Esophagus muscularis mucosa (tissue), 4 donors: ENCODE data around the gene NAXE. TPM values are rescaled to one million over a fixed set of nuclear protein-coding genes. Genes with fewer than 3 reads are reported as not detected.
"Not testable (repeated sequence)": the region's sequence is repeated elsewhere in the genome, so short reads cannot be mapped to it uniquely, and the experiment has no call there.

Source experiments
- DNase-seq: peaks from one replicate; pipeline ENCODE4 v3.0.0-alpha.2; 2017; ENCODE audit errors: extremely low spot score
- H3K27ac ChIP-seq, 4 donors: fragments of 200-600 bp; sonication (generic); replicated peaks in 1 of 4; 1 replicate in 3 of 4; 2 replicates in 1 of 4; pipeline ENCODE4 v1.5.1; 2016 to 2019; ENCODE audit warnings: mild to moderate bottlenecking in 1 of 4
- H3K27me3 ChIP-seq, 4 donors: fragments of 200-600 bp; sonication (generic); one replicate each; pipeline versions ENCODE4 v1.5.1 to v1.6.0; 2016 to 2019
- H3K36me3 ChIP-seq, 4 donors: fragments of 200-600 bp; sonication (generic); one replicate each; pipeline ENCODE4 v1.5.1; 2016 to 2019
- H3K4me1 ChIP-seq, 4 donors: fragments of 200-600 bp; sonication (generic); one replicate each; pipeline ENCODE4 v1.5.1; 2016 to 2019
- H3K4me3 ChIP-seq, 4 donors: fragments of 200-600 bp; sonication (generic); 1 replicate in 2 of 4; 2 replicates in 2 of 4; pipeline ENCODE4 v1.5.1; 2016 to 2019; ENCODE audit warnings: mild to moderate bottlenecking in 4 of 4, moderate library complexity in 1 of 4
- H3K9me3 ChIP-seq, 4 donors: fragments of 200-600 bp; sonication (generic); 1 replicate in 3 of 4; 2 replicates in 1 of 4; pipeline ENCODE4 v1.5.1; 2016 to 2019
- CTCF ChIP-seq, 3 experiments: fragments of 200-600 bp in 2 of 3; fragments of 450-650 bp in 1 of 3; sonication (generic) in 2 of 3; IDR thresholded peaks; one replicate each; pipeline ENCODE4 v1.5.1; 2017 to 2019; ENCODE audit warnings: antibody characterized with exemption in 3 of 3, mild to moderate bottlenecking in 2 of 3, moderate library complexity in 1 of 3
- EP300 ChIP-seq: sonication (generic); formaldehyde crosslinking; IDR thresholded peaks from one replicate; pipeline ENCODE4 v1.6.1; 2017; ENCODE audit warnings: antibody characterized with exemption
- POLR2A ChIP-seq: fragments of 450-650 bp; IDR thresholded peaks from one replicate; pipeline ENCODE4 v1.6.1; 2017; ENCODE audit warnings: antibody characterized with exemption, moderate library complexity, mild to moderate bottlenecking, low read depth
- POLR2AphosphoS5 ChIP-seq, 2 donors: sonication (generic); formaldehyde crosslinking; IDR thresholded peaks; one replicate each; pipeline ENCODE4 v1.6.1; 2017; ENCODE audit warnings: antibody characterized with exemption in 2 of 2
- WGBS: methylation state at CpG from one replicate; pipeline ENCODE4 v1.1.5; 2018; 5-methylcytosine and 5-hydroxymethylcytosine counted together
- intact Hi-C: fragments of 100-400 bp; cut with DNase I; formaldehyde crosslinking; loops from one replicate; pipeline ENCODE4 v1.15.1; 2023
- total RNA-seq, 4 donors: library from RNA; depleted of rRNA; stranded (reverse); fragments of >200 nt; gene quantifications; one replicate each; pipeline versions ENCODE4 v1.1.0 to v1.2.1, GENCODE V29; 2016

Gene NAXE
- total RNA-seq, 4 donors from 2014 or later = 73.5 to 98.0 (median 85.2) TPM

GRCh38 chr1:156602557-156602993, 11.0 kb downstream of the NAXE start:
- TF ChIP-seq POLR2AphosphoS5 (IDR thresholded peaks at IDR 0.05) = no peak
- no peak for TF ChIP-seq CTCF (IDR thresholded peaks at IDR 0.05)
- TF ChIP-seq EP300 = no peak
- no peak for TF ChIP-seq POLR2A
- Histone ChIP-seq H3K27ac (no peak overlapping the region), H3K36me3 (peaks cover 12 to 15% (median 13%) of the 10 kb centered on the region in 4 donors), H3K4me3 (no peak overlapping the region), H3K27me3 (no peaks in the 10 kb centered on the region), H3K4me1 (peaks cover 10 to 29% (median 24%) of the 10 kb centered on the region in 4 donors), H3K9me3 (no peaks in the 10 kb centered on the region)
- DNase-seq = no peak
- intact Hi-C loops = no loop called here
- WGBS = 42% methylated on average over 10 of the region's 10 CpGs

- H3K36me3 ChIP-seq, DNase-seq, H3K4me3 ChIP-seq, H3K9me3 ChIP-seq, intact Hi-C loops, H3K27me3 ChIP-seq: not testable (repeated sequence)
- WGBS = 92% methylated on average over 4 of the region's 4 CpGs
- Histone ChIP-seq H3K27ac (peak overlapping the region in 1 of 4 donors; percentile 64), H3K4me1 (peaks cover 0 to 19% (median 11%) of the 10 kb centered on the region in 4 donors)
Observed at GRCh38 chr1:156607344-156607743, 15.8 kb downstream of the NAXE start.

- no peak overlapping the region for H3K4me3 ChIP-seq
- H3K27me3 ChIP-seq = no peaks in the 10 kb centered on the region
- intact Hi-C loops = loop anchor here (2.0 kb wide), 2 partner anchors 23 to 161 kb away; no protein-coding TSS in a partner anchor
- peaks cover 0 to 15% (median 8%) of the 10 kb centered on the region in 4 donors for H3K4me1 ChIP-seq
- H3K36me3 ChIP-seq = no peaks in the 10 kb centered on the region
- 29% methylated on average over 7 of the region's 7 CpGs for WGBS
- H3K9me3 ChIP-seq = no peaks in the 10 kb centered on the region
- TF ChIP-seq CTCF (IDR thresholded peaks at IDR 0.05) (peak; percentile 63 to 88 (median 85)), POLR2AphosphoS5 (IDR thresholded peaks at IDR 0.05) (peak; percentile 53 to 56), POLR2A (no peak), EP300 (no peak)
- DNase-seq = no peak
- H3K27ac ChIP-seq = peak overlapping the region in 1 of 4 donors; percentile 64
Observed at GRCh38 chr1:156608036-156608674, 16.6 kb downstream of the NAXE start.

- H3K36me3 ChIP-seq = no peaks in the 10 kb centered on the region
- H3K27me3 ChIP-seq = no peaks in the 10 kb centered on the region
- TF ChIP-seq CTCF (IDR thresholded peaks at IDR 0.05) = peak; percentile 12 to 30 (median 15)
- TF ChIP-seq POLR2A = no peak
- H3K27ac ChIP-seq = no peak overlapping the region
- H3K4me3 ChIP-seq = no peak overlapping the region
- WGBS = 59% methylated on average over 6 of the region's 6 CpGs
- no peaks in the 10 kb centered on the region for H3K9me3 ChIP-seq
- intact Hi-C loops = loop anchor here (2.0 kb wide), 2 partner anchors 24 to 162 kb away; no protein-coding TSS in a partner anchor
- DNase-seq = no peak
- peaks cover 0 to 15% (median 8%) of the 10 kb centered on the region in 4 donors for H3K4me1 ChIP-seq
Observed at GRCh38 chr1:156608981-156609380, 17.4 kb downstream of the NAXE start.

- WGBS = 94% methylated on average over 9 of the region's 9 CpGs
- peaks cover 3 to 22% (median 16%) of the 10 kb centered on the region in 4 donors for H3K4me1 ChIP-seq
- H3K27ac ChIP-seq, DNase-seq, H3K36me3 ChIP-seq, H3K27me3 ChIP-seq, H3K4me3 ChIP-seq, H3K9me3 ChIP-seq, intact Hi-C loops: not testable (repeated sequence)
Observed at GRCh38 chr1:156610072-156610471, 18.5 kb downstream of the NAXE start.

- no peaks in the 10 kb centered on the region for H3K9me3 ChIP-seq
- H3K27ac ChIP-seq = no peak overlapping the region
- WGBS = 67% methylated on average over 3 of the region's 3 CpGs
- intact Hi-C loops = no loop called here
- H3K4me3 ChIP-seq = no peak overlapping the region
- TF ChIP-seq POLR2A (no peak), EP300 (no peak), POLR2AphosphoS5 (IDR thresholded peaks at IDR 0.05) (no peak)
- no peaks in the 10 kb centered on the region for H3K27me3 ChIP-seq
- DNase-seq = no peak
- H3K36me3 ChIP-seq = no peaks in the 10 kb centered on the region
- H3K4me1 ChIP-seq = peaks cover 17 to 42% (median 40%) of the 10 kb centered on the region in 4 donors
Observed at GRCh38 chr1:156612666-156613065, 21.1 kb downstream of the NAXE start.
